Left lobe of liver (tissue), 2 donors: ENCODE results near the gene DNASE1L3. TPM values are rescaled to one million over a fixed set of nuclear protein-coding genes. Genes with fewer than 3 reads are reported as not detected.

Experiments used
- ATAC-seq: fragments of 200-7000 bp; cut with Tn5 transposase; one replicate; pipeline ENCODE4 v1.9.1; 2020; ENCODE audit warnings: mild to moderate bottlenecking, moderate library complexity
- DNase-seq: peaks from one replicate; pipeline ENCODE4 v3.0.0-alpha.2; 2020; ENCODE audit warnings: low spot score
- total RNA-seq: library from RNA; stranded (reverse); gene quantifications from one replicate; pipeline ENCODE4 v1.2.1, GENCODE V29; 2021
- donor health status: DM: no; HTN: no; CAD: no; lungs with moderate emphysema.
- donor health status: DM: no; HTN: yes; CAD: no.

The DNASE1L3 gene
- total RNA-seq, 1 donor from 2014 or later: 33.0 TPM

DNA sequence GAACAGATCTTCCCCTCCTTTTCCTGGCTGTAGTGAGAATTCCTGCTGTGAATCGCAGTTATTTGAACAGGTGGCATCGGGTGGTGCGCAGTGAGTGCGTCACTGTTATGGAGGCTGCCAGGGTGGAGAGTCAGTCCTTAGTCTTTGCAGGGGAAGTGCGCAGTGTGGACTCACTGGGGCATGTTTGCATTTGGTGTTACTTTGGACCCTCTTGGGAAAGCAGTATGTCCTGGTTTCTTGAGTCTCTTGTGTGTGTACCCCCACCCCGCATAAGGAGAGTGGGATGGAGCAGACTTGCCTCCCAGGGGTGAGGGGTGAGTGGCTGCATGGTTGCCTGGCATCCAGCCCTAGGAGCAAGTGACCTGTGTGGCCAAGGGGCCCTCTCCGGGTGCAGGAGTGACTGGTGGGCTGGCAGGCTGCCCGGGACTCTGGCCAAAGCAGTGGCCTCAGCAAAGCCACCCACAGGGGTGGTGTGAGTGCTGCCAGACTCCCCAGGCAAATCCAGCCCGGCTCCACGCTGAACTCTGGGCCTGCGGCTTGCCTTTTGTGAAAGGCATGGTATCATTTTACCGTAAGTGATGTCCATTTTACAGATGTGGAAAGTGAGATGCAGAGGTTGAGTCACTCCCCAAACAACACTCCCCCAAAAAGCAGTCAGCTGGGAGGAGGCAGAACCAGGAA lies 46.4 kb downstream of the DNASE1L3 start:
- peak; percentile 96 for DNase-seq
- peak; percentile 77 for ATAC-seq

DNA sequence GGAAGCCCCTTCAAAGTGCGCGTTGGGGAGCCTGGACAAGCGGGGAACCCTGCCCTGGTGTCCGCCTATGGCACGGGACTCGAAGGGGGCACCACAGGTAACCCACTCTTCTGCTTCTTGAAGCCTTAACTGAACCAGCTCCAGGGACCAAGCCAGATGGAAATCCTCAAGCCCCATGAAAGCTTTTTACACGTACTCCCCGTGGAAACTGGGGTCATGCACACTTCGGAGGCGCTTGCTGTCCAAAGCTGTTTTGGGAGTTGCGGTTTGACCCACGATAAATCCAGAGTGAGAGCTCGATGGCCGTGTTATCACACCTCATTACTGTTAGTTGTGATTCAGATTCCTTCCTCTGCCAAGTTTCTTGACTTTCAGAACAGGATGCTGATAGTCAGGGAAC lies 47.5 kb downstream of the DNASE1L3 start:
- DNase-seq (no peak), ATAC-seq (no peak)

DNA sequence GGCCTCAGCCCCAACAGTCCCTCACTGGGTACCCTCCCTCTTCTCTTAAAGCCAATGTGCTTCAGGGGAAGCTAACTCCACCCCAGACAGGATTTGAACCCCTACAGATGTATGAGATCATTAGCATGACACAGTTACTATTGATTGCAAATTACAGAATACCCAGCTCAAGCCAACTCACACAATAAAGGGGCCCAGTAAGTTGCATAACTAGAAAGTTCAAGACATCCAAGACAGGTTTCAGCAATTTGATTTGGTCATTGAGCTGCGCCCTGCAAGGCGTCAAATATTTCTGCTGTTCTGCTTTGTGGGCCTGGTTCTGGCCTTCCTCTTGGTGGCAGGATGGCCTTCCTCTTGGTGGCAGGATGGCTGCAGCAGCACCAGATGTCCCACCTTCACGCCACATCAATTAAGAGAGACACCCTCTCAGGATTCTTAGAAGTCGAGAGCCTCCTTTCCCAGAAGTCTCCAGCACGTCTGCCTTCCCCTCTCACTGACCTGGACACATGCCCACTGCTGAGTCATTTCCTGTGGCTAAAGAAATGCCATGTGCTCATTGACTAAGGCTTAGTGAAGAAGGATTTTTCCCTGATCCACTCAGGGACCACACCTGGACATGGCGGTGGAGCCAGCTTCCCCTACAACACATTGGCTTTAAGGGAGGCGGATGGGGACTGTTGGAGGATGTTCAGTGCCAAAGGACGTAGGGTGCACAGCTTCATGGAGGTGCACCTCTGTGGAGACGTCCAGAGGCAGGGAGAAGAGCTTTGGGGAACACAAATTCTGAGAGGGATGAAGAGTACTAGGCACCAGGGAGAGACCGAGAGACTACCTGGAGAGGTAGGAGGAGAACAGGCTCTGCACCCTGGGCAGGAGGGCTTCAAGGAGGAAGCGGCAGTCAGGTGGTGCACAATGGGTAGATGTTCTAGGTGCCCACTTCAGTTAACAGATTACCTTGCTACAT lies 49.1 kb downstream of the DNASE1L3 start:
- DNase-seq (peak; percentile 59), ATAC-seq (no peak)

DNA sequence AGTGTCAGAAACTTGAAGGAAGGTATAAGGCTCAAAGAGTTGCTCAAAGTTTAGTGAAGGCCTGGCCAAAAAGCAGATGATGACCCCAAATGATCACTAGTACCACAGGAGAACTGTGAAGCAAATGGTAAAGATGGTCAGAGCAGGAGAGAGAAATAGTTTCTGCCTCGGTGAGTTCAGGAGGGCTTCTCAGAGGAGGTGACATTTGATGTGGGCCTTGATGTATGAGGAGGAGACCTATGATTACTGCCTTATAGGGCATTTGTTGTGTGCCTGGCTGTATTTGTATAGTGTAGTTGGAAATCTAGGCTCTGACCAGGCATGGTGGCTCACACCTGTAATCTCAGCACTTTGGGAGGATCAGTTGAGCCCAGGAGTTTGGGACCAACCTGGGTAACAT lies 50.4 kb downstream of the DNASE1L3 start:
- no peak for DNase-seq
- no peak for ATAC-seq

DNA sequence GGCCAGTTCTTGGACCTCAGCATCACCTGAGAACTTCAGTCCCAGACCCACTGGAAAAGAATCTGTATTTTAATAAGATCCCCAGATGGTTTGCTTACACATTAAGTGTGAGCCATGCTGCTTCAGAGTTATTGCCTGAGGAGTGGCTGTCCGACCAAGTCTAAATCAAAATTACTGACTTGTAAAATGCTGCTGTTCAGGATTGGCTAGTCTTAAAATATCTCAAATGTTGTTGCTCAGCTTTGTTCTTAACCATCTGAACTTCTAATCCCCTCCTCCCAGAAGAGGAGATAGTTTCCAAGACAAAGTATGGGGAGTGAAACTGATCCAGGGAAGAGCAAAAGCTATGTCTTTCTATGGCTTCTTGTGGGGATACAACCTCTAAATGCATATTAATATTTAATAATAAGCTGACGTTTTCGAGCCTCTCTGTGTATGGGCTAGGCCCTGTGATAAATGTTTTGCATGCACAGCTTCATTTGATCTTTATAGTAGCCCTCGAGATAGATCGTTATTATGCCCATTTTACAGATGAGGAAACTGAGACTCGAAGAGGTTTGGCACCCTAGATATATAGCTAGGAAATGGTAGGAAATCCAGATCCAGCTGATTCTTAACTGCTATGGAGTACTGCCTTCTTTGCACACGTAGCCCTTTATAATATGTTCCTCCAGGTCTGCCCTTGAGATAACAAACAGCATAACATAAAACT lies 52.2 kb downstream of the DNASE1L3 start:
- ATAC-seq (no peak), DNase-seq (no peak)

DNA sequence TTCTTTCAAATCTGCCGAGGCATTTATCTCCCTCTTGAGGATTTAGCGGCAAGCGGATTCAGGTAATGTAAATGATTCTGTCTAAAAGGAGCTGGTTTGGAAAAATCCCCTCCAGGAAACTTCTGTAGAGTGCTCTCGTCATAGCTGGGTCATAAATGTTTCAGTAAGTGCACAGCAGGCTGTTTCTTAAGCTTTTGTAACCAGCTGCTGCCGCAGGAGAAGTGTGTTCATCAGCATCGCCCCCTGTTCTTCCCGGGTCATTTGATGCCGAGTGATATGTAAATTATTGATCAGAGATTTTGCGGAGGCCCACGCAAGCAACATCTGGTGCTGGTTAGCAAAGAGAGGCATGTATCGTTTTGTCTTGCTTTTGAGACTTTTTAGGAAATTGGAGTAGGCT lies 53.1 kb downstream of the DNASE1L3 start:
- ATAC-seq (no peak), DNase-seq (no peak)

DNA sequence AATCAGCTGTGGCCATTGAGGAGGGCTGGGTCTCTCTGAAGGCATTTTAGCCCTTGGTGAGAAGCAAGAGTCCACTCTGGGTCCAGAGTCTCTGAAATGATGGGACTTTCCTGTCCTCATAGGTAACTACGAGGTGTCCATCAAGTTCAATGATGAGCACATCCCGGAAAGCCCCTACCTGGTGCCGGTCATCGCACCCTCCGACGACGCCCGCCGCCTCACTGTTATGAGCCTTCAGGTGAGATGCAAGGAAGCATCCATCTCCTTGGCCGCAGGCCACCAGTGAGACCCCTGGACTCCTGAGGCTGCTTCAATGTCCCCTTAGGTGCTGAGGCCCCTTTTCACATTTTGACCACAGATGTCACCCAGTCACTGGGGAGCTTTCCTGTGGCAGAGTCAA lies 54.9 kb downstream of the DNASE1L3 start:
- DNase-seq (no peak), ATAC-seq (no peak)

DNA sequence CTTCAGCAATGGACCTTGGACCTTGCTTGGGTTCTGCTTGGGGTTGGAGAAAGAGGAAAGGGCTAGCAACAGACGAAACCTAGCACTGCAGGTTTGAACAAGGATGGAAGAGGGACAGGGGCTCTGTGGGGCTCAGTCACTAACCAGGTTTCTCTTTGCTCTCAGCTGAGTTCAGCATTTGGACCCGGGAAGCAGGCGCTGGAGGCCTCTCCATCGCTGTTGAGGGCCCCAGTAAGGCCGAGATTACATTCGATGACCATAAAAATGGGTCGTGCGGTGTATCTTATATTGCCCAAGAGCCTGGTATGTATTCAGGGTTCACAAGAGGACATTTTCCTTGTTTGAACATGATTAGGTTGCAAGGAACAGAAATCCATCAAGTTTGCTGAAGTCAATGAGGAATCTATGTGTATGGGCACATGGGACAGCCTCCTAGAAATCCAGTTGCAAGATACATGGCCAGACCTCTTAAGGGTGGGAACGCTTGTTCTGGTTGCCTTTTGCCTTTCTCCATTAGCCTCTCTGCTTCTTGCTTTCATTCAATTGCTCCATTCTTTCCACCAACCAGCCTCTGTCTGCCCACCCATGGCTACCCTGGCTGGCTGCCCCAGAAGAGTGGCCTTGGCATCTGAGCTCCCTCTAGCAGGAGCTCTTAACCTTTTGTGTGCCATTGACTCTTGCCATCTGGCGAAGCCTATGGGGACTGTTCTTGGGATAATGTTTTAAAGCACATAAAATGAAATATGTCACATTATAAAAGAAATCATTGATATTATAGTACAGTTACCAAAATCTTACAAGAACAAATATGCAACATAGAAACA lies 55.9 kb downstream of the DNASE1L3 start:
- DNase-seq: no peak
- ATAC-seq: peak; percentile 27

DNA sequence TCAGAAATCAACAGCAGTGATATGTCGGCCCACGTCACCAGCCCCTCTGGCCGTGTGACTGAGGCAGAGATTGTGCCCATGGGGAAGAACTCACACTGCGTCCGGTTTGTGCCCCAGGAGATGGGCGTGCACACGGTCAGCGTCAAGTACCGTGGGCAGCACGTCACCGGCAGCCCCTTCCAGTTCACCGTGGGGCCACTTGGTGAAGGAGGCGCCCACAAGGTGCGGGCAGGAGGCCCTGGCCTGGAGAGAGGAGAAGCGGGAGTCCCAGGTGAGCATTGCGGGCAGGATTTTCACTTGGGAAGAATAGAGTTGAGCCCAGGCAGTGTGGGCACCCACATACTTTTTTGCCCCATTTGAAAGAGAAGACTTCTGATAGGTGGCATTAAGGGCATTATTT lies 57.4 kb downstream of the DNASE1L3 start:
- DNase-seq (no peak), ATAC-seq (no peak)

DNA sequence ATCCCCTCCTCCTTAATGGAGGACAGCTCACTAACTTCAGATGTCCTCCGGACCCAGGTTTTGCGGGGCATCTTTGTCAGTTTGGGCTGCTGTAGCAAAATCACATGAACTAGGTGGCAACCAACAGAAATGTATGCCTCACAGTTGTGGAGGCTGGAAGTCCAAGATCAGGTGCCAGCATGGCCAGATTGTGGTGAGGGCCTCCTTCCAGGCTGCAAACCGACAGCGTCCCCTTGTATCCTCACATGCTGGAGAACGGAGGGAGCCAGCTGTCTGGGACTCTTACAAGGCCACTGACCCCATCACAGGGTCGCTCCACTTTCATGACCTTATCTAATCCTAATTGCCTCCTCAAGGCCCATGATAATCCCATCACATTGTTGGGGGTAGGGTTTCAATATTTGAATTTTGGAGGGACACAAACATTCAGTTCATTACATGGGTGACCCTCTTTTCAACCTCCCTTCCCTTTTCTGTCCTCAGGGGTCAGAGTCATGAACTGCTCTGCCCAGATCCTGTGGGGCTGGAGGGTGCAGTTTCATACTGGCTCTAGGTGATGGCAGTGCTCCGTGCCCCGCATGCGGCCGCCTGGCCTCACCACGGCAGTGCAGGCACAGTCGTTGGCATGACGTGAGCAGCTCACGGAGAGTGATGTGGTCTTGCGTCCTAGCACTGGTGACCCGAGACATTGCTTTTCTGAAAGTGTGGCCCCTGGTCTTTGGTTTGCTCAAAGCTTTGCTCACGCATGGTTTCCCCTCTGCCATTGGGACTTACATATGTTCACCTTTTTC lies 58.4 kb downstream of the DNASE1L3 start:
- ATAC-seq (no peak), DNase-seq (no peak)

DNA sequence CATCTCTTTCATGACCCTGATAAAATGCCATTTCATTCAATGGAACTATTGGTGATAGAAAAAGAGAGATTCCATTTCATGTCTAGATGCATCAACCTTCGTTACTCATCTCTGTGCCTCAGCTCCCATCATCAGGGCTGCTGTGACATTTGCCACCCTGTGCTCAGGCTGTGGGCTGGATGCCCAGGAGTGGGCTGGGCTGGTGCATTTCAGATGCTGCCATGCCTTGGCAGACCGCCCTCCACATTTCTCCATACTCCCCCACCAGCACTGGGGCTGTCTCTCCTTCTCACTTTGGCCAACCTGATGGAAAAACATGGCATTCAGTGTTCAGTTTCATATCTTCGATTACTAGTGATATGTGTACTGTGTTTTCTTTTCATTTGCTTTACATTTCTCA lies 59.1 kb downstream of the DNASE1L3 start:
- DNase-seq: peak; percentile 67
- peak; percentile 65 for ATAC-seq

DNA sequence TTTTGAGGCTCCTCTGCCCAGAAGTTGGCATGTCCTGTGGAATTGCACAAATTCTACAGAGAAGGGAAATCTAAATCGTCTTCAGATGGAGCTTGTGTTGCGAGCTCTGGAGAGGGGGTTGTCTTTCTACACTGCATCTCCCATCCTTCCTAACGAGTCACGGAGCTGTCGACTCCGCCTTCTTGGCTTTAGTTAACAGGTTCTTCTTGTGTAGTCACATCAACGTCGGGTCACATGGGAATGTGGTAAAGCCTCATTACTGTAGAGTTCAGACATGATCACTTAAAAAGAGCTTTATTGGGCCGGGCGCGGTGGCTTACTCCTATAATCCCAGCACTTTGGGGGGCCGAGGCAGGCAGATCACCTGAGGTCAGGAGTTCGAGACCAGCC lies 60.0 kb downstream of the DNASE1L3 start:
- DNase-seq (no peak), ATAC-seq (no peak)

DNA sequence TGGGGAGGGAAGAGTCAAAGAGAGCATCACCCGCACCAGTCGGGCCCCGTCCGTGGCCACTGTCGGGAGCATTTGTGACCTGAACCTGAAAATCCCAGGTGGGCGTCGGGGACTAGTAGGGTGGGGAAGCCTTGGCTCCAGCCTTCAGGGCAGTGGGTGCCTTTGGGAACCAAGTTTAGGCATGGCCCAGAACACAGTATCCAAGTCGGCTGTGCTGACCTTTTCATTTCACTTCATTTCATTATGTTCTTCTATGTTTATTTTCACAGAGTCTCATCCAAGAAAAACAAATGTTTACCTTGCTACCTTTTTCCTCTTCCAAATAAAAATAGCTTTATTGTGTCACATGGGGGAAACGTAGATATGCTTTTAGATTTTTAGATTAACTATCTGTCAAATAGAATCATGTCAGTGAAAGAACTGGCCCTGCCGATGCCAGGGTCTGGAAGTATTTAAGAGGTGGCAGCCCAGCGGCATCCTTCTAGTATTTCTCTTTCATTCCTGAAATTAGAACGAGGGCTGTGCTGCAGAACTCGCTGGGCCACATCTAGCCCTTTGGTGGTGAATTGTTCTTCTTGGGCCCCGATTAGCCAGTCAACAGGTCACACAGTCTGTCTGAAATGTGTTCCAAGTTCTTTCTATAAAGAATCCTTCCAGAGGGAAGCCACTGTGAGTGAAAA lies 60.5 kb downstream of the DNASE1L3 start:
- no peak for DNase-seq

DNA sequence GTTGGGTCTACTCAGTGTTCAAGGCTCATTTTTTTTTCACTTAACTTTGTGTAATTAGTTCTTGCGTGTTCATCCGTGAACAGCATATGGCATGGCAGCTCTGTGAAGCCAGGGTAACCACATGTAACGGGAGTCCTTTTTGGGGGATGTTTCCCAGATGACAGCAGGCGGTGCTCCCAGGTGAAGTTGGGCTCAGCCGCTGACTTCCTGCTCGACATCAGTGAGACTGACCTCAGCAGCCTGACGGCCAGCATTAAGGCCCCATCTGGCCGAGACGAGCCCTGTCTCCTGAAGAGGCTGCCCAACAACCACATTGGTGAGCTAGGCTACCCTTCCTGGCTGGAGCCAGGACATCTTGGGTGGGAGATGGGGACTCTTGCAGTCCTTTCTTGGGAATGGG lies 62.7 kb downstream of the DNASE1L3 start:
- DNase-seq (no peak), ATAC-seq (no peak)

More for the DNA sequence above, 60.5 kb downstream of the DNASE1L3 start:
- ATAC-seq: peak; percentile 68

DNA sequence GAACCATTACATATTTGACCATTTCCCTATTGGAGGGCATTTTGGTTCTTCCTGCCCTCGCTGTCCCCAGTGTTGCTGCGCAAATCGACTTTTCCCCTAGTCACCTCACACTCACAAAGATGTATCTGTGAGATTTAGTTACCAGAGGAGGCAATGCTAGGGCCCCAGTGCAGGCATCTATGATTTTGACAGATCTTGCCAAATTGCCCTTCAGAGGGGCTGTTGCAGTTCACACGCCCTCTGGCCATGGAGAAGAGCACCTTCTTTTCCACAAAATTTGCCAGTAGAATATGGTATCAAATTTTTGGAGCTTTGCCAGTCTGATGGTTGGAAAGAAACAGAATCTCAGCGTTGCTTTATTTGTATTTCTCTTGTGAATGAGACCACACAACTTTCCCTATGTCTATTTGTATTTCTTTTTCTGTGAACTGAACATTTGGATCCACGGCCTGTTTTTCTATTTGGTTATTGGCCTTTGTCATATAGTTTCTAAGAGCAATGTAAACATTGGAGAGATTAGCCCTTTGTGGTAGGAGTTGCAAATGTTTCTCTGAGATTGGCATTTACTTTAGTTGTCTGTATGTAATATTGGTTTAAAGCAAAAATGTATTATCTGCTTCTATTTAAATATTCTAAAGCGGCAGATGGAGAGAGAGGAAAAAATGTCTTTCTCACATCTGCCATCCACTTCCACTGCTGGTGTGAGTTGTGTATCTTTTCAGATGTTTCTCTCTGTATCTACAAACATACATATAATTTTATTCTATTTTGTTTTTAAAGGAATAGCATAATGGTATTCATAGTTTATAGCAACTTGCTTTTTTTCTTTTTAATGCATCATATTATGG lies 66.1 kb downstream of the DNASE1L3 start:
- no peak for DNase-seq
- ATAC-seq: no peak

DNA sequence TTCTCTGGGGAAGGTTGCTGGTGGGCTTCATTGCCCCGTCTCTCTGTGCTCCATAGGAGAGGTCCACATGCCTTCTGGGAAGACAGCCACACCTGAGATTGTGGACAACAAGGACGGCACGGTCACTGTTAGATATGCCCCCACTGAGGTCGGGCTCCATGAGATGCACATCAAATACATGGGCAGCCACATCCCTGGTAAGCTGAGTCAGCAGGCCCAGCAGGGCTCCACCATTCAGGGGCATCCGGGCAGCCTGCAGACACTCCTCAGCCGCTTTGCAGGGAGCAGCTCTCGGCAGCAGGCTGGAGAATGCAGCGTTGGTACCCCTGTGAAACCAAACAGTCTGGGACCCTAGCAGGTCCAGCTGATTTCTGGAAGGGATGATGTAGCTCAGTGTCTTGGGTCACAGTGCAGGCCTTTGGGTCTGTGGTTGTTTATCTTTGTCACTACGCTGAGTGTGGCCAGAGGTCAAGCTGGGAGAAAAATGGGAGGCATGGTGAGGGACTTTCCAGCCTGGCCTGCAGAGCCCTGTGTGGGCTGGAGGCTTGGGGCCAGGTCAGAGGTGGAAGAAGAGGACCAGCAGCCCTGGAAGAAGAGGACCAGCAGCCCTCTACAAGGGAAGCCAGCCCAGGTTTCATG lies 67.2 kb downstream of the DNASE1L3 start:
- ATAC-seq: peak; percentile 91
- DNase-seq: peak; percentile 70
